Measurements from ENCODE around the gene PHF5A. TPM values are rescaled to one million over a fixed set of nuclear protein-coding genes. Genes with fewer than 3 reads are reported as not detected.

Gene PHF5A, protein sequence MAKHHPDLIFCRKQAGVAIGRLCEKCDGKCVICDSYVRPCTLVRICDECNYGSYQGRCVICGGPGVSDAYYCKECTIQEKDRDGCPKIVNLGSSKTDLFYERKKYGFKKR
- total RNA-seq (55.2 and 59.9 TPM in 2 replicates), polyA plus RNA-seq (16.8 and 21.9 TPM in 2 replicates)

DNA sequence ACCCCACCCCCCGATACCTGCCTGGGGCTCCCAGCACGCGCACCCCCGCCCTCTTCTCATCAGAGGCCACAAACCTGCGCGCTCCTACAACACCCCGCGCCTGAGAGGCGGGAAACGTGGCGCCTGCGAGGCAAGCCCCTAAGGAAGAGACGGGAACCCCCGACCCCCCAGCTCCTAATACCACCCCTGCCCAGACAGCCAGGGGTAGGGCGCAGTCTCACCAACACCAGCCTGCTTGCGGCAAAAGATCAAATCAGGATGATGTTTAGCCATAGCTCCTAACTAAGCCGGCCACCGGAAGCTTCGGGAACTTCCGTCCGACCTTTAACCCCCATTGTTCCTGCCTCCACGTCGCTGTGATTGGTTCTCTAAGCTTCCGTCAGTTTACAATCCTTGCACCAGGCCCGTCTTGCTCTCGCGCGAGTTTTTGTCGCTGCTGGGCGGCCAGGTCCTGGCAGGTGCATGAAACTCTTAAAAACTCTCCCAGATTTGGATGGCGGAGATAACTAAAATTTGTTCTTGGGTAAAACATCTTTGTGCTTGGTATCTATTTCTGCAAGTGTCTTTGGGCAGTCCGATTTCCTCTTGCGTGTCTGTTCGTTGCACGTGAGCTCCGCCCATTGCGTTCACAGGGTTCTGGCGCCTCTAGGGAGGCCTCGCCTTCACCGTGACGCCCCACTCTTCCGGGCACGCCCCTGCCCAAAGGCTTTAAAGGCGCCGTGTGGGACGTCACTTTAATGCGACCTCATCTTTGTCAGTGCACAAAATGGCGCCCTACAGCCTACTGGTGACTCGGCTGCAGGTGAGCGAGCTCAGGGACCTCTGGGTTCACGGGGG lies at the start of gene PHF5A, which contains the start of gene ACO2:
Gene PHF5A (minus strand): TSS at position 312 of the 837 bp plus-strand sequence. CDS start 39 bp downstream, at position 273.
Gene ACO2 (plus strand): TSS at position 737 of the 837 bp plus-strand sequence. CDS start 30 bp downstream, at position 767.
- TF ChIP-seq, protein P1, sequence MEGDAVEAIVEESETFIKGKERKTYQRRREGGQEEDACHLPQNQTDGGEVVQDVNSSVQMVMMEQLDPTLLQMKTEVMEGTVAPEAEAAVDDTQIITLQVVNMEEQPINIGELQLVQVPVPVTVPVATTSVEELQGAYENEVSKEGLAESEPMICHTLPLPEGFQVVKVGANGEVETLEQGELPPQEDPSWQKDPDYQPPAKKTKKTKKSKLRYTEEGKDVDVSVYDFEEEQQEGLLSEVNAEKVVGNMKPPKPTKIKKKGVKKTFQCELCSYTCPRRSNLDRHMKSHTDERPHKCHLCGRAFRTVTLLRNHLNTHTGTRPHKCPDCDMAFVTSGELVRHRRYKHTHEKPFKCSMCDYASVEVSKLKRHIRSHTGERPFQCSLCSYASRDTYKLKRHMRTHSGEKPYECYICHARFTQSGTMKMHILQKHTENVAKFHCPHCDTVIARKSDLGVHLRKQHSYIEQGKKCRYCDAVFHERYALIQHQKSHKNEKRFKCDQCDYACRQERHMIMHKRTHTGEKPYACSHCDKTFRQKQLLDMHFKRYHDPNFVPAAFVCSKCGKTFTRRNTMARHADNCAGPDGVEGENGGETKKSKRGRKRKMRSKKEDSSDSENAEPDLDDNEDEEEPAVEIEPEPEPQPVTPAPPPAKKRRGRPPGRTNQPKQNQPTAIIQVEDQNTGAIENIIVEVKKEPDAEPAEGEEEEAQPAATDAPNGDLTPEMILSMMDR (IDR thresholded peaks at IDR 0.05; ENCODE audit: poor library complexity) = no peak
- TF ChIP-seq EZH2 (IDR thresholded peaks at IDR 0.05; ENCODE audit: borderline replicate concordance) (no peak), EZH2phosphoT487 (IDR thresholded peaks at IDR 0.05; ENCODE audit: low read depth, severe bottlenecking, unreplicated experiment) (no peak)
- peaks cover 11% of the 10 kb centered on the region for H3K4me1 ChIP-seq (ENCODE audit: insufficient read depth)
- peaks cover 5% of the 10 kb centered on the region for H3K36me3 ChIP-seq (replicated peaks; ENCODE audit: insufficient read depth, low read depth)
- DNase-seq (ENCODE audit: low spot score) = peak; percentile 98
- H3K27me3 ChIP-seq = no peaks in the 10 kb centered on the region
- peak within 1 kb of the TSS; percentile 63 for H3K4me3 ChIP-seq
- H3K4me2 ChIP-seq = peak within 1 kb of the TSS; percentile 96
- peaks cover 92% of the 10 kb centered on the region for H3K79me2 ChIP-seq
- no peaks in the 10 kb centered on the region for H3K9me2 ChIP-seq (replicated peaks; ENCODE audit: insufficient read depth)
- under 1% methylated on average over 48 of the region's 51 CpGs for WGBS (ENCODE audit: low lambda C conversion rate, missing lambda C conversion rate)
- no peaks in the 10 kb centered on the region for H4K20me1 ChIP-seq (ENCODE audit: insufficient read depth, poor library complexity, severe bottlenecking)
- H3K9me3 ChIP-seq (ENCODE audit: low read depth) = no peaks in the 10 kb centered on the region
- H3K27ac ChIP-seq = peak within 1 kb of the TSS; percentile 90
- H2AFZ ChIP-seq = peak within 1 kb of the TSS; percentile 34

DNA sequence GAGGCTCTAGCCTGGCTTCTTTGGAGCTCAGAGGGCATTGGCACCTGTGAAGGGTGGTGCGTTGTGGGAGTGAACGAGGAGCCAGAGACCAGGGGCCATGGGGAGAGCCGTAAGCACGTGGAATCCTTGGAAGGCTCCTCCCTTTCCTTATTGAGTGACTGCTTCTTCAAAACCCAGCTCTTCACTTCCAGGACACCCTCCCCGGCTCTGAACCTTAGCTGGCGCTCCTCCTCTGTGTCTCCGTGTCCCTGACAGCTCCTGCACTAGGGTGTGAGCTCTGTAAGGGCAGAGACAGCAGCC lies 49.5 kb upstream of the PHF5A start:
- H3K9me3 ChIP-seq (ENCODE audit: low read depth) = no peaks in the 10 kb centered on the region
- no peak overlapping the region for H3K27ac ChIP-seq
- DNase-seq (ENCODE audit: low spot score) = no peak
- H4K20me1 ChIP-seq (ENCODE audit: insufficient read depth, poor library complexity, severe bottlenecking) = no peaks in the 10 kb centered on the region
- H2AFZ ChIP-seq = no peak overlapping the region
- H3K79me2 ChIP-seq = no peaks in the 10 kb centered on the region
- WGBS (ENCODE audit: low lambda C conversion rate, missing lambda C conversion rate) = 83% methylated on average over 7 of the region's 7 CpGs
- peaks cover 11% of the 10 kb centered on the region for H3K4me1 ChIP-seq (ENCODE audit: insufficient read depth)
- H3K27me3 ChIP-seq = no peaks in the 10 kb centered on the region
- no peaks in the 10 kb centered on the region for H3K36me3 ChIP-seq (replicated peaks; ENCODE audit: insufficient read depth, low read depth)
- H3K9me2 ChIP-seq (replicated peaks; ENCODE audit: insufficient read depth) = no peaks in the 10 kb centered on the region
- H3K4me2 ChIP-seq = no peak overlapping the region
- no peak overlapping the region for H3K4me3 ChIP-seq
- TF ChIP-seq, protein P1 (IDR thresholded peaks at IDR 0.05; ENCODE audit: poor library complexity) = no peak
- no peak for TF ChIP-seq EZH2 (IDR thresholded peaks at IDR 0.05; ENCODE audit: borderline replicate concordance)
- no peak for TF ChIP-seq EZH2phosphoT487 (IDR thresholded peaks at IDR 0.05; ENCODE audit: low read depth, severe bottlenecking, unreplicated experiment)

DNA sequence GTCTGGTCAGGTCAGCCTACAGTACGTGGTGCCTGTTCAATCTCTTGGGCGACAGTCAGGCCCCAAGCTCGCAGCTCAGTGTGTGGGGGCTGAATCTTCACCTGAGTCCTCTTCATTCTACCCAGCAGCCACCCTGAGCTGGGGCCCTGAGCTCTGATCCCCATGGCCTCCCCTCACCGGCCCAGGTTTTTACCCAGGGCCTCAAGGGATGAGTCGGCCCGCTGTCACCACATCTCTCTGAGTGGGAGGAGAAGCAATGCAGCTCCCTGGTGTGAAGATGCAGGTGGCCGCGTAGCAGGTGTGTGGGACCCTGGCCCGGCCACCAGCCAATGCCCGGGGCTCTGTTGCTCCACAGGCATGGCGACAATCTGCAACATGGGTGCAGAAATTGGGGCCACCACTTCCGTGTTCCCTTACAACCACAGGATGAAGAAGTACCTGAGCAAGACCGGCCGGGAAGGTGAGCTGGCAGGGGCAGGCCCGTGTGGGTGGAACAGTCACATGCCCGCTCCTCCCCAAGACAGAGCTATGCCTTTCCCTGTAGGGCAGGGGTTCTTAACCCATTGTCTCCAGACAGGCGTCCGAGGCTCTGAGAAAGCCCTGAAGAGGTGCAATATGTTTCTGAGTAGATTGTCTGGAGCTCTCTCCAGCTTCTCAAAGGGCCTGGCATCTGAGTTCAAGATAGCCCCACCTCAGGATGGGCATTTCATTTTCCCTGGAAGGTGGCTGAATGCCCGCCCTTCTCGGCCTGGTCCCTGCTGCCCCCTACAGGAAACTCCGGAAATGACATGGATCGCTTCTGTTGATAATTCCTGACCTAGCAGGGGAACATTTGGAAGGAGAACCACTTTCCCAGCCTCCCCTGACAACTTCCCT lies 48.9 kb upstream of the PHF5A start:
- H3K36me3 ChIP-seq (replicated peaks; ENCODE audit: insufficient read depth, low read depth) = no peaks in the 10 kb centered on the region
- no peaks in the 10 kb centered on the region for H3K9me2 ChIP-seq (replicated peaks; ENCODE audit: insufficient read depth)
- no peak overlapping the region for H3K27ac ChIP-seq

More for the DNA sequence above, 48.9 kb upstream of the PHF5A start:
- WGBS (ENCODE audit: low lambda C conversion rate, missing lambda C conversion rate) = 71% methylated on average over 21 of the region's 22 CpGs
- no peak overlapping the region for H2AFZ ChIP-seq
- TF ChIP-seq, protein P1 (IDR thresholded peaks at IDR 0.05; ENCODE audit: poor library complexity) = peak; percentile 87
- no peak for TF ChIP-seq EZH2 (IDR thresholded peaks at IDR 0.05; ENCODE audit: borderline replicate concordance)
- no peaks in the 10 kb centered on the region for H3K27me3 ChIP-seq
- no peaks in the 10 kb centered on the region for H4K20me1 ChIP-seq (ENCODE audit: insufficient read depth, poor library complexity, severe bottlenecking)
- H3K9me3 ChIP-seq (ENCODE audit: low read depth) = no peaks in the 10 kb centered on the region
- H3K79me2 ChIP-seq = no peaks in the 10 kb centered on the region
- DNase-seq (ENCODE audit: low spot score) = peak; percentile 77
- H3K4me1 ChIP-seq (ENCODE audit: insufficient read depth) = peaks cover 15% of the 10 kb centered on the region
- H3K4me3 ChIP-seq = no peak overlapping the region
- H3K4me2 ChIP-seq = no peak overlapping the region

Measured in hepatocyte (in vitro differentiated cells).